Muscle of back (tissue), 11 donors: ENCODE results near the gene KLF13. TPM values are rescaled to one million over a fixed set of nuclear protein-coding genes. Genes with fewer than 3 reads are reported as not detected.
"Not testable (repeated sequence)": the region's sequence is repeated elsewhere in the genome, so short reads cannot be mapped to it uniquely, and the experiment has no call there.

ENCODE experiments used
- DNase-seq, 3 donors: peaks; one replicate each; pipeline versions ENCODE4 v3.0.0 to v3.0.0-alpha.2; 2013
- polyA plus RNA-seq, 10 donors: library from polyadenylated mRNA; unstranded; fragments of 120-200 nt; gene quantifications; one replicate each; pipeline ENCODE4 v1.2.1, GENCODE V29; 2013; ENCODE audit not compliant: insufficient read length in 10 of 10

The KLF13 gene
- polyA plus RNA-seq, 10 donors: 32.4 to 48.3 (median 36.5) TPM

- no peak for DNase-seq
Measured at GRCh38 chr15:31344266-31344665, 17.6 kb downstream of the KLF13 start.

- DNase-seq: no peak
Measured at GRCh38 chr15:31344823-31345605, 18.4 kb downstream of the KLF13 start.

GRCh38 chr15:31345606-31346366 lies 19.2 kb downstream of the KLF13 start:
- no peak for DNase-seq

GRCh38 chr15:31346367-31347066 lies 19.9 kb downstream of the KLF13 start:
- DNase-seq: no peak

GRCh38 chr15:31347067-31347975 lies 20.7 kb downstream of the KLF13 start:
- DNase-seq: no peak

- no peak for DNase-seq
Measured at GRCh38 chr15:31347981-31348803, 21.6 kb downstream of the KLF13 start.

- no peak for DNase-seq
Measured at GRCh38 chr15:31349233-31350141, 22.9 kb downstream of the KLF13 start.

GRCh38 chr15:31350771-31351170 lies 24.1 kb downstream of the KLF13 start:
- no peak for DNase-seq

- DNase-seq: peak; percentile 42 to 63 (median 61)
Measured at GRCh38 chr15:31352339-31352751, 25.7 kb downstream of the KLF13 start.

GRCh38 chr15:31352911-31353811 lies 26.5 kb downstream of the KLF13 start:
- peak; percentile 73 to 88 (median 84) for DNase-seq

- DNase-seq: no peak
Measured at GRCh38 chr15:31353931-31354330, 27.3 kb downstream of the KLF13 start.

- not testable (repeated sequence) for DNase-seq
Measured at GRCh38 chr15:31356097-31356496, 29.5 kb downstream of the KLF13 start.

- no peak for DNase-seq
Measured at GRCh38 chr15:31357148-31357547, 30.5 kb downstream of the KLF13 start.

GRCh38 chr15:31358163-31358562 lies 31.5 kb downstream of the KLF13 start:
- DNase-seq: no peak

- DNase-seq: no peak
Measured at GRCh38 chr15:31358957-31359701, 32.5 kb downstream of the KLF13 start.

- DNase-seq: no peak
Measured at GRCh38 chr15:31359702-31360111, 33.1 kb downstream of the KLF13 start.

GRCh38 chr15:31360158-31360561 lies 33.5 kb downstream of the KLF13 start:
- no peak for DNase-seq
